K562 (cell line): Measurements from ENCODE around the gene USP28. TPM values are rescaled to one million over a fixed set of nuclear protein-coding genes. Genes with fewer than 3 reads are reported as not detected.

Experiments
- ATAC-seq: fragments of 200-7000 bp; cut with Tn5 transposase; 3 replicates; pipeline ENCODE4 v1.9.1; 2020; ENCODE audit warnings: moderate library complexity
- BruUV-seq: library from RNA; stranded (reverse); fragments of 400-500 nt; replicated peaks from 2 replicates; lab custom pipeline; 2021; lab: Mats Ljungman, UMichigan
- CTCF ChIA-PET: fragments of 300-600 bp; formaldehyde crosslinking; extraction: SDS; loops from one replicate; lab custom pipeline; 2021; ENCODE audit warnings: low intra/inter-chr PET ratio; lab: Yijun Ruan, JAX
- POLR2A ChIA-PET: fragments of 300-600, 350-650 bp; sonication (Branson Sonifier 250); formaldehyde crosslinking; extraction: SDS; loops from one replicate; lab custom pipeline; 2021; ENCODE audit warnings: antibody characterized with exemption, inconsistent platforms; lab: Yijun Ruan, JAX
- DNase-seq, 4 experiments: peaks; one replicate each; pipeline versions ENCODE4 v3.0.0 to v3.0.0-alpha.2; 2011 to 2018; ENCODE audit warnings: low spot score in 3 of 4, mixed read lengths in 3 of 4; ENCODE audit errors: extremely low read depth in 1 of 4
- FAIRE-seq: peaks from 2 replicates; lab custom pipeline; 2011; peaks lifted over from hg19 to GRCh38; lab: Jason Lieb, UNC
- H2AFZ ChIP-seq: 2 replicates; pipeline ENCODE4 v1.6.0; 2011; ENCODE audit warnings: low read depth, low read length, control low read depth, inconsistent platforms
- H3K27ac ChIP-seq: fragments of 200-600 bp; 3 replicates; pipeline ENCODE4 v1.8.0; 2011; ENCODE audit warnings: low read depth, mild to moderate bottlenecking, control low read depth, inconsistent platforms, low read length, moderate library complexity, mixed read lengths; ENCODE audit errors: extremely low read depth
- H3K27me3 ChIP-seq, 2 experiments: fragments of 300-600 bp in 1 of 2; 2 replicates in 1 of 2; 3 replicates in 1 of 2; pipeline versions ENCODE4 v1.6.0 to v1.8.0; 2011; ENCODE audit warnings: inconsistent platforms in 2 of 2, low read length in 2 of 2, mild to moderate bottlenecking in 1 of 2, mixed read lengths in 1 of 2, moderate library complexity in 1 of 2; ENCODE audit not compliant: control insufficient read depth in 2 of 2, insufficient read depth in 2 of 2
- H3K36me3 ChIP-seq: fragments of 300-600 bp; 3 replicates; pipeline ENCODE4 v1.8.0; 2011; ENCODE audit warnings: mild to moderate bottlenecking, low read length, inconsistent platforms; ENCODE audit not compliant: control insufficient read depth, insufficient read depth
- H3K4me1 ChIP-seq, 2 experiments: fragments of 200-600 bp in 1 of 2; replicated peaks in 1 of 2; 2 replicates in 1 of 2; 3 replicates in 1 of 2; pipeline versions ENCODE4 v1.5.1 to v1.8.0; 2011; ENCODE audit warnings: inconsistent platforms in 2 of 2, low read length in 2 of 2, mild to moderate bottlenecking in 1 of 2, mixed read lengths in 1 of 2, moderate library complexity in 1 of 2; ENCODE audit not compliant: control insufficient read depth in 2 of 2, insufficient read depth in 2 of 2
- H3K4me2 ChIP-seq: 2 replicates; pipeline ENCODE4 v1.6.1; 2011; ENCODE audit warnings: low read length, control low read depth, inconsistent platforms, mixed read lengths; ENCODE audit not compliant: insufficient read depth
- H3K4me3 ChIP-seq: fragments of 200-600 bp; sonication (generic), shearing (Covaris generic); 2 replicates; pipeline ENCODE4 v1.5.1; 2016; ENCODE audit warnings: control low read depth, inconsistent platforms
- H3K79me2 ChIP-seq: fragments of 200-600 bp; 3 replicates; pipeline ENCODE4 v1.8.0; 2011; ENCODE audit warnings: low read length, inconsistent platforms; ENCODE audit not compliant: control insufficient read depth, insufficient read depth
- H3K9ac ChIP-seq, 2 experiments: 2 replicates each; pipeline versions ENCODE4 v1.6.0 to v1.6.1; 2011; ENCODE audit warnings: low read depth in 2 of 2, low read length in 2 of 2, control low read depth in 1 of 2, inconsistent platforms in 1 of 2, mild to moderate bottlenecking in 1 of 2, mixed read lengths in 1 of 2; ENCODE audit not compliant: insufficient read depth in 1 of 2
- H3K9me1 ChIP-seq: one replicate; pipeline ENCODE4 v1.6.0; 2011; ENCODE audit warnings: inconsistent platforms, mild to moderate bottlenecking, low read length, moderate library complexity; ENCODE audit not compliant: control insufficient read depth, insufficient read depth
- H3K9me3 ChIP-seq: replicated peaks from 2 replicates; pipeline ENCODE4 v1.5.1; 2011; ENCODE audit warnings: low read depth, low read length, inconsistent platforms; ENCODE audit not compliant: control insufficient read depth, insufficient read depth
- H4K20me1 ChIP-seq: replicated peaks from 2 replicates; pipeline ENCODE4 v1.6.1; 2011; ENCODE audit warnings: low read length, inconsistent platforms, mixed read lengths; ENCODE audit not compliant: control insufficient read depth, insufficient read depth
- POU5F1 ChIP-seq: fragments of 150-350 bp; IDR thresholded peaks from 2 replicates; pipeline ENCODE4 v1.6.1; 2014; ENCODE audit warnings: borderline replicate concordance, low read length, low read depth, mild to moderate bottlenecking; ENCODE audit not compliant: partially characterized antibody
- PRPF4 ChIP-seq: fragments of 200-400 bp; formaldehyde crosslinking; IDR thresholded peaks from one replicate; pipeline ENCODE4 v1.6.1; 2017; ENCODE audit warnings: low read length, low read depth, mild to moderate bottlenecking; ENCODE audit not compliant: insufficient read depth, poor library complexity, severe bottlenecking
- PURB ChIP-seq: sonication (generic); formaldehyde crosslinking; IDR thresholded peaks from 2 replicates; pipeline ENCODE4 v1.9.0; 2021; ENCODE audit warnings: low read depth, mild to moderate bottlenecking, missing genetic modification reagents
- RBM14 ChIP-seq: fragments of 200-400 bp; formaldehyde crosslinking; IDR thresholded peaks from 2 replicates; pipeline ENCODE4 v1.6.1; 2018; ENCODE audit warnings: low read depth, mild to moderate bottlenecking, low read length, moderate library complexity, borderline replicate concordance; ENCODE audit not compliant: insufficient read depth
- SMARCE1 ChIP-seq: fragments of 450-650 bp; IDR thresholded peaks from 2 replicates; pipeline ENCODE4 v1.7.1; 2016; ENCODE audit warnings: mild to moderate bottlenecking
- THRB ChIP-seq: fragments of 450-650 bp; formaldehyde crosslinking; conservative IDR thresholded peaks from 2 replicates; pipeline ENCODE4 v1.4.0; 2022; ENCODE audit warnings: mild to moderate bottlenecking, missing genetic modification characterization
- WGBS: fragments of 100-300 bp; shearing (Covaris generic); methylation state at CpG from one replicate; pipeline ENCODE4 v1.1.6; 2016; ENCODE audit warnings: low coverage, mixed read lengths; ENCODE audit not compliant: insufficient coverage; ENCODE audit errors: missing lambda C conversion rate; 5-methylcytosine and 5-hydroxymethylcytosine counted together
- in situ Hi-C: fragments of 300-500 bp; cut with MboI; formaldehyde crosslinking; loops from 4 replicates; pipeline ENCODE4 v1.15.0; 2018; ENCODE audit warnings: inconsistent platforms, mixed read lengths
- intact Hi-C: fragments of 100-400 bp; cut with micrococcal nuclease; formaldehyde crosslinking; loops from 2 replicates; pipeline ENCODE4 v1.14.2; 2022
- polyA plus RNA-seq, 8 experiments: library from polyadenylated mRNA; depleted of rRNA in 4 of 8; stranded (reverse) in 5 of 8; unstranded in 3 of 8; fragments of >200 nt; fragmentation: Nextera tagmentation in 2 of 8; fragmentation: Illumina TruSeq in 1 of 8; extraction: Ambion mirVana in 2 of 8; extraction: Trizol in 1 of 8; gene quantifications; 2 replicates each; pipeline versions ENCODE4 v1.2.1 to v1.2.3, GENCODE V29; 2011 to 2014; ENCODE audit warnings: inconsistent platforms in 1 of 8, missing spikeins in 1 of 8
- total RNA-seq, 7 experiments: library from RNA; depleted of rRNA in 6 of 7; stranded (reverse); fragments of >200 nt in 6 of 7; fragmentation: Illumina TruSeq in 2 of 7; extraction: Trizol in 2 of 7; gene quantifications; 2 replicates each; pipeline versions ENCODE4 v1.2.1 to v1.2.3, GENCODE V29; 2011 to 2021; ENCODE audit warnings: low replicate concordance in 1 of 7
- TF ChIP-seq, protein P1 (sequence below): fragments of 250-450 bp; sonication (Bioruptor Pico); IDR thresholded peaks from 2 replicates; pipeline ENCODE4 v1.4.0; 2020; ENCODE audit warnings: borderline replicate concordance
- TF ChIP-seq, protein P2 (sequence below): fragments of 450-650 bp; formaldehyde crosslinking; IDR thresholded peaks from 2 replicates; pipeline ENCODE4 v1.4.0; 2020; ENCODE audit warnings: mild to moderate bottlenecking, moderate library complexity
- TF ChIP-seq, protein P3 (sequence below): fragments of 450-650 bp; IDR thresholded peaks from 2 replicates; pipeline ENCODE4 v1.7.0; 2016; ENCODE audit warnings: borderline replicate concordance
- TF ChIP-seq, protein P4 (sequence below): sonication (generic); formaldehyde crosslinking; IDR thresholded peaks from 2 replicates; pipeline ENCODE4 v1.8.0; 2022; ENCODE audit warnings: mild to moderate bottlenecking, missing genetic modification reagents

The USP28 gene
- total and polyA plus RNA-seq, 9 of the 15 experiments (the other 6 are each of a cell fraction or from before 2014, with no cell fraction given) = 3.7 to 42.7 (median 20.3) TPM

GRCh38 chr11:113782134-113782533 lies 93.2 kb downstream of the USP28 start:
- ChIA-PET CTCF (no interaction called here), POLR2A (interaction anchor here (0.6 to 1.3 kb wide), 6 partner anchors 9 to 198 kb away, joined by 3 to 4 read pairs (median 3); partner anchors contain the start of gene ZW10)
- 0% methylated on average over 1 of the region's 1 CpG for WGBS
- H3K9me1 ChIP-seq = no peaks in the 10 kb centered on the region
- no TSS peak for BruUV-seq
- H3K9ac ChIP-seq = no peak overlapping the region
- no peaks in the 10 kb centered on the region for H3K36me3 ChIP-seq
- in situ Hi-C loops (no loop called here), intact Hi-C loops (no loop called here)
- DNase-seq (no peak), FAIRE-seq (no peak), ATAC-seq (no peak)
- H3K4me3 ChIP-seq = no peak overlapping the region
- no peak overlapping the region for H3K27ac ChIP-seq
- H3K4me2 ChIP-seq = no peak overlapping the region
- no peaks in the 10 kb centered on the region for H3K9me3 ChIP-seq
- H3K27me3 ChIP-seq = peaks cover 27 to 42% of the 10 kb centered on the region in 2 experiments
- no peaks in the 10 kb centered on the region for H3K79me2 ChIP-seq
- TF ChIP-seq SMARCE1 (no peak), POU5F1 (no peak), PRPF4 (no peak), THRB (CRISPR knock-in tag) (no peak), PURB (CRISPR knock-in tag) (no peak), RBM14 (no peak)
- TF ChIP-seq, protein P1, sequence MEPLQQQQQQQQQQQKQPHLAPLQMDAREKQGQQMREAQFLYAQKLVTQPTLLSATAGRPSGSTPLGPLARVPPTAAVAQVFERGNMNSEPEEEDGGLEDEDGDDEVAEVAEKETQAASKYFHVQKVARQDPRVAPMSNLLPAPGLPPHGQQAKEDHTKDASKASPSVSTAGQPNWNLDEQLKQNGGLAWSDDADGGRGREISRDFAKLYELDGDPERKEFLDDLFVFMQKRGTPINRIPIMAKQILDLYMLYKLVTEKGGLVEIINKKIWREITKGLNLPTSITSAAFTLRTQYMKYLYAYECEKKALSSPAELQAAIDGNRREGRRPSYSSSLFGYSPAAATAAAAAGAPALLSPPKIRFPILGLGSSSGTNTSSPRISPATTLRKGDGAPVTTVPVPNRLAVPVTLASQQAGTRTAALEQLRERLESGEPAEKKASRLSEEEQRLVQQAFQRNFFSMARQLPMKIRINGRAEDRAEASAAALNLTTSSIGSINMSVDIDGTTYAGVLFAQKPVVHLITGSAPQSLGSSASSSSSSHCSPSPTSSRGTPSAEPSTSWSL = no peak
- TF ChIP-seq, protein P2, sequence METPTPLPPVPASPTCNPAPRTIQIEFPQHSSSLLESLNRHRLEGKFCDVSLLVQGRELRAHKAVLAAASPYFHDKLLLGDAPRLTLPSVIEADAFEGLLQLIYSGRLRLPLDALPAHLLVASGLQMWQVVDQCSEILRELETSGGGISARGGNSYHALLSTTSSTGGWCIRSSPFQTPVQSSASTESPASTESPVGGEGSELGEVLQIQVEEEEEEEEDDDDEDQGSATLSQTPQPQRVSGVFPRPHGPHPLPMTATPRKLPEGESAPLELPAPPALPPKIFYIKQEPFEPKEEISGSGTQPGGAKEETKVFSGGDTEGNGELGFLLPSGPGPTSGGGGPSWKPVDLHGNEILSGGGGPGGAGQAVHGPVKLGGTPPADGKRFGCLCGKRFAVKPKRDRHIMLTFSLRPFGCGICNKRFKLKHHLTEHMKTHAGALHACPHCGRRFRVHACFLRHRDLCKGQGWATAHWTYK (CRISPR knock-in tag) = no peak
- TF ChIP-seq, protein P3, sequence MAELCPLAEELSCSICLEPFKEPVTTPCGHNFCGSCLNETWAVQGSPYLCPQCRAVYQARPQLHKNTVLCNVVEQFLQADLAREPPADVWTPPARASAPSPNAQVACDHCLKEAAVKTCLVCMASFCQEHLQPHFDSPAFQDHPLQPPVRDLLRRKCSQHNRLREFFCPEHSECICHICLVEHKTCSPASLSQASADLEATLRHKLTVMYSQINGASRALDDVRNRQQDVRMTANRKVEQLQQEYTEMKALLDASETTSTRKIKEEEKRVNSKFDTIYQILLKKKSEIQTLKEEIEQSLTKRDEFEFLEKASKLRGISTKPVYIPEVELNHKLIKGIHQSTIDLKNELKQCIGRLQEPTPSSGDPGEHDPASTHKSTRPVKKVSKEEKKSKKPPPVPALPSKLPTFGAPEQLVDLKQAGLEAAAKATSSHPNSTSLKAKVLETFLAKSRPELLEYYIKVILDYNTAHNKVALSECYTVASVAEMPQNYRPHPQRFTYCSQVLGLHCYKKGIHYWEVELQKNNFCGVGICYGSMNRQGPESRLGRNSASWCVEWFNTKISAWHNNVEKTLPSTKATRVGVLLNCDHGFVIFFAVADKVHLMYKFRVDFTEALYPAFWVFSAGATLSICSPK = no peak
- TF ChIP-seq, protein P4, sequence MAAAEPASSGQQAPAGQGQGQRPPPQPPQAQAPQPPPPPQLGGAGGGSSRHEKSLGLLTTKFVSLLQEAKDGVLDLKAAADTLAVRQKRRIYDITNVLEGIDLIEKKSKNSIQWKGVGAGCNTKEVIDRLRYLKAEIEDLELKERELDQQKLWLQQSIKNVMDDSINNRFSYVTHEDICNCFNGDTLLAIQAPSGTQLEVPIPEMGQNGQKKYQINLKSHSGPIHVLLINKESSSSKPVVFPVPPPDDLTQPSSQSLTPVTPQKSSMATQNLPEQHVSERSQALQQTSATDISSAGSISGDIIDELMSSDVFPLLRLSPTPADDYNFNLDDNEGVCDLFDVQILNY (CRISPR knock-in tag) = no peak
- H3K4me1 ChIP-seq = no peaks in the 10 kb centered on the region; a peak in 1 of 5 replicates
- no peaks in the 10 kb centered on the region for H4K20me1 ChIP-seq
- H2AFZ ChIP-seq = no peak overlapping the region
